ENCODE results near the gene PEX19. TPM values are rescaled to one million over a fixed set of nuclear protein-coding genes. Genes with fewer than 3 reads are reported as not detected.
A peak's percentile ranks its signal among the peaks of the same experiment; 100 is the strongest.

PEX19 gene
- total RNA-seq, 6 experiments from 2014 or later: 65.2 to 74.3 (median 70.5) TPM

- peak; percentile 80 for DNase-seq
- Mint-ChIP-seq H3K36me3 (ENCODE audit: low read depth) (peaks cover 7% of the 10 kb centered on the region; the same call in 1 of the 2 replicates), H3K4me1 (ENCODE audit: low read depth) (peaks cover 49% of the 10 kb centered on the region), H3K4me3 (peak overlapping the region; percentile 99), H3K27ac (peak overlapping the region; percentile 99), H3K9me3 (no peaks in the 10 kb centered on the region), H3K27me3 (ENCODE audit: insufficient read depth) (peaks cover 5% of the 10 kb centered on the region)
- no peak for TF ChIP-seq CTCF (IDR thresholded peaks at IDR 0.05)
These were observed 23.4 kb downstream of the PEX19 start for GRCh38 chr1:160261556-160261892.

GRCh38 chr1:160260406-160261382, 24.2 kb downstream of the PEX19 start:
- peak; percentile 73 for DNase-seq
- Mint-ChIP-seq H3K27me3 (ENCODE audit: insufficient read depth) (peaks cover 4% of the 10 kb centered on the region), H3K36me3 (ENCODE audit: low read depth) (peaks cover 7% of the 10 kb centered on the region; the same call in 1 of the 2 replicates), H3K9me3 (no peaks in the 10 kb centered on the region), H3K27ac (peak overlapping the region; percentile 99), H3K4me1 (ENCODE audit: low read depth) (peaks cover 55% of the 10 kb centered on the region), H3K4me3 (peak overlapping the region; percentile 99)
- TF ChIP-seq CTCF (IDR thresholded peaks at IDR 0.05): no peak

GRCh38 chr1:160258177-160258798, 26.6 kb downstream of the PEX19 start:
- no peak overlapping the region for H3K27ac Mint-ChIP-seq
- H3K27me3 Mint-ChIP-seq (ENCODE audit: insufficient read depth): peaks cover 4% of the 10 kb centered on the region
- H3K4me3 Mint-ChIP-seq: no peak overlapping the region
- DNase-seq: no peak
- no peak for TF ChIP-seq CTCF (IDR thresholded peaks at IDR 0.05)
- peaks cover 7% of the 10 kb centered on the region; the same call in 1 of the 2 replicates for H3K36me3 Mint-ChIP-seq (ENCODE audit: low read depth)
- peaks cover 49% of the 10 kb centered on the region for H3K4me1 Mint-ChIP-seq (ENCODE audit: low read depth)
- no peaks in the 10 kb centered on the region for H3K9me3 Mint-ChIP-seq

- H3K27me3 Mint-ChIP-seq (ENCODE audit: insufficient read depth): peaks cover 4% of the 10 kb centered on the region
- no peak for TF ChIP-seq CTCF (IDR thresholded peaks at IDR 0.05)
- no peak overlapping the region for H3K4me3 Mint-ChIP-seq
- no peak for DNase-seq
- H3K27ac Mint-ChIP-seq: no peak overlapping the region
- H3K9me3 Mint-ChIP-seq: no peaks in the 10 kb centered on the region
- peaks cover 11% of the 10 kb centered on the region; the same call in 1 of the 2 replicates for H3K36me3 Mint-ChIP-seq (ENCODE audit: low read depth)
- peaks cover 49% of the 10 kb centered on the region for H3K4me1 Mint-ChIP-seq (ENCODE audit: low read depth)
These were observed 27.4 kb downstream of the PEX19 start for GRCh38 chr1:160257411-160258015.

- peak; percentile 48 for DNase-seq
- Mint-ChIP-seq H3K27me3 (ENCODE audit: insufficient read depth) (no peaks in the 10 kb centered on the region), H3K36me3 (ENCODE audit: low read depth) (peaks cover 8% of the 10 kb centered on the region; the same call in 1 of the 2 replicates), H3K9me3 (no peaks in the 10 kb centered on the region), H3K27ac (peak overlapping the region; percentile 13; the same call in 1 of the 2 replicates), H3K4me1 (ENCODE audit: low read depth) (peaks cover 56% of the 10 kb centered on the region), H3K4me3 (peak overlapping the region; percentile 13; the same call in 1 of the 2 replicates)
- no peak for TF ChIP-seq CTCF (IDR thresholded peaks at IDR 0.05)
These were observed 28.4 kb downstream of the PEX19 start for GRCh38 chr1:160256396-160257046.
